K562 (cell line): ENCODE measurements around the gene FEN1. TPM values are rescaled to one million over a fixed set of nuclear protein-coding genes. Genes with fewer than 3 reads are reported as not detected.

Experiments used
- ATAC-seq: fragments of 200-7000 bp; cut with Tn5 transposase; 3 replicates; pipeline ENCODE4 v1.9.1; 2020; ENCODE audit warnings: moderate library complexity
- BruUV-seq: library from RNA; stranded (reverse); fragments of 400-500 nt; replicated peaks from 2 replicates; lab custom pipeline; 2021; lab: Mats Ljungman, UMichigan
- CTCF ChIA-PET: fragments of 300-600 bp; formaldehyde crosslinking; extraction: SDS; loops from one replicate; lab custom pipeline; 2021; ENCODE audit warnings: low intra/inter-chr PET ratio; lab: Yijun Ruan, JAX
- POLR2A ChIA-PET: fragments of 300-600, 350-650 bp; sonication (Branson Sonifier 250); formaldehyde crosslinking; extraction: SDS; loops from one replicate; lab custom pipeline; 2021; ENCODE audit warnings: antibody characterized with exemption, inconsistent platforms; lab: Yijun Ruan, JAX
- DNase-seq, 4 experiments: peaks; one replicate each; pipeline versions ENCODE4 v3.0.0 to v3.0.0-alpha.2; 2011 to 2018; ENCODE audit warnings: low spot score in 3 of 4, mixed read lengths in 3 of 4; ENCODE audit errors: extremely low read depth in 1 of 4
- FAIRE-seq: peaks from 2 replicates; lab custom pipeline; 2011; peaks lifted over from hg19 to GRCh38; lab: Jason Lieb, UNC
- H2AFZ ChIP-seq: 2 replicates; pipeline ENCODE4 v1.6.0; 2011; ENCODE audit warnings: low read depth, low read length, control low read depth, inconsistent platforms
- H3K27ac ChIP-seq: fragments of 200-600 bp; 3 replicates; pipeline ENCODE4 v1.8.0; 2011; ENCODE audit warnings: low read depth, mild to moderate bottlenecking, control low read depth, inconsistent platforms, low read length, moderate library complexity, mixed read lengths; ENCODE audit errors: extremely low read depth
- H3K27me3 ChIP-seq, 2 experiments: fragments of 300-600 bp in 1 of 2; 2 replicates in 1 of 2; 3 replicates in 1 of 2; pipeline versions ENCODE4 v1.6.0 to v1.8.0; 2011; ENCODE audit warnings: inconsistent platforms in 2 of 2, low read length in 2 of 2, mild to moderate bottlenecking in 1 of 2, mixed read lengths in 1 of 2, moderate library complexity in 1 of 2; ENCODE audit not compliant: control insufficient read depth in 2 of 2, insufficient read depth in 2 of 2
- H3K36me3 ChIP-seq: fragments of 300-600 bp; 3 replicates; pipeline ENCODE4 v1.8.0; 2011; ENCODE audit warnings: mild to moderate bottlenecking, low read length, inconsistent platforms; ENCODE audit not compliant: control insufficient read depth, insufficient read depth
- H3K4me1 ChIP-seq, 2 experiments: fragments of 200-600 bp in 1 of 2; replicated peaks in 1 of 2; 2 replicates in 1 of 2; 3 replicates in 1 of 2; pipeline versions ENCODE4 v1.5.1 to v1.8.0; 2011; ENCODE audit warnings: inconsistent platforms in 2 of 2, low read length in 2 of 2, mild to moderate bottlenecking in 1 of 2, mixed read lengths in 1 of 2, moderate library complexity in 1 of 2; ENCODE audit not compliant: control insufficient read depth in 2 of 2, insufficient read depth in 2 of 2
- H3K4me2 ChIP-seq: 2 replicates; pipeline ENCODE4 v1.6.1; 2011; ENCODE audit warnings: low read length, control low read depth, inconsistent platforms, mixed read lengths; ENCODE audit not compliant: insufficient read depth
- H3K4me3 ChIP-seq: fragments of 200-600 bp; sonication (generic), shearing (Covaris generic); 2 replicates; pipeline ENCODE4 v1.5.1; 2016; ENCODE audit warnings: control low read depth, inconsistent platforms
- H3K79me2 ChIP-seq: fragments of 200-600 bp; 3 replicates; pipeline ENCODE4 v1.8.0; 2011; ENCODE audit warnings: low read length, inconsistent platforms; ENCODE audit not compliant: control insufficient read depth, insufficient read depth
- H3K9ac ChIP-seq, 2 experiments: 2 replicates each; pipeline versions ENCODE4 v1.6.0 to v1.6.1; 2011; ENCODE audit warnings: low read depth in 2 of 2, low read length in 2 of 2, control low read depth in 1 of 2, inconsistent platforms in 1 of 2, mild to moderate bottlenecking in 1 of 2, mixed read lengths in 1 of 2; ENCODE audit not compliant: insufficient read depth in 1 of 2
- H3K9me1 ChIP-seq: one replicate; pipeline ENCODE4 v1.6.0; 2011; ENCODE audit warnings: inconsistent platforms, mild to moderate bottlenecking, low read length, moderate library complexity; ENCODE audit not compliant: control insufficient read depth, insufficient read depth
- H3K9me3 ChIP-seq: replicated peaks from 2 replicates; pipeline ENCODE4 v1.5.1; 2011; ENCODE audit warnings: low read depth, low read length, inconsistent platforms; ENCODE audit not compliant: control insufficient read depth, insufficient read depth
- H4K20me1 ChIP-seq: replicated peaks from 2 replicates; pipeline ENCODE4 v1.6.1; 2011; ENCODE audit warnings: low read length, inconsistent platforms, mixed read lengths; ENCODE audit not compliant: control insufficient read depth, insufficient read depth
- CXXC5 ChIP-seq: fragments of 250-450 bp; sonication (Bioruptor Pico); IDR thresholded peaks from 2 replicates; pipeline ENCODE4 v1.8.0; 2022; ENCODE audit warnings: inconsistent platforms, mild to moderate bottlenecking, moderate library complexity
- E2F3 ChIP-seq: fragments of 250-450 bp; sonication (Bioruptor Pico); IDR thresholded peaks from 2 replicates; pipeline ENCODE4 v1.4.0; 2020; ENCODE audit warnings: mild to moderate bottlenecking
- E2F6 ChIP-seq, 2 experiments: IDR thresholded peaks; 2 replicates each; pipeline ENCODE4 v1.6.1; 2011; ENCODE audit warnings: borderline replicate concordance in 1 of 2, control low read depth in 1 of 2, low read depth in 1 of 2, low read length in 1 of 2, mild to moderate bottlenecking in 1 of 2, mixed read lengths in 1 of 2, moderate library complexity in 1 of 2; ENCODE audit not compliant: insufficient read depth in 1 of 2, insufficient read length in 1 of 2, poor library complexity in 1 of 2, severe bottlenecking in 1 of 2; ENCODE audit errors: extremely low read depth in 1 of 2
- GABPB1 ChIP-seq: sonication (generic); formaldehyde crosslinking; IDR thresholded peaks from 2 replicates; pipeline ENCODE4 v1.8.0; 2022; ENCODE audit warnings: mild to moderate bottlenecking, missing genetic modification reagents
- GMEB1 ChIP-seq: fragments of 250-450 bp; sonication (Bioruptor Pico); IDR thresholded peaks from 2 replicates; pipeline ENCODE4 v1.4.0; 2020; ENCODE audit warnings: mild to moderate bottlenecking
- HNRNPL ChIP-seq: fragments of 200-400 bp; formaldehyde crosslinking; IDR thresholded peaks from 2 replicates; pipeline ENCODE4 v1.6.1; 2017; ENCODE audit warnings: low read depth, mild to moderate bottlenecking, low read length
- KAT2B ChIP-seq: IDR thresholded peaks from one replicate; pipeline ENCODE4 v1.6.1; 2012; ENCODE audit warnings: low read depth, mild to moderate bottlenecking, control low read depth, inconsistent platforms, low read length, moderate library complexity
- L3MBTL2 ChIP-seq: fragments of 450-650 bp; IDR thresholded peaks from 2 replicates; pipeline ENCODE4 v1.6.1; 2016; ENCODE audit warnings: mild to moderate bottlenecking, moderate library complexity
- NONO ChIP-seq, 2 experiments: fragments of 200-400 bp in 1 of 2; fragments of 450-650 bp in 1 of 2; formaldehyde crosslinking in 1 of 2; IDR thresholded peaks; 2 replicates each; pipeline ENCODE4 v1.6.1; 2017; ENCODE audit warnings: low read depth in 2 of 2, mild to moderate bottlenecking in 2 of 2, moderate library complexity in 2 of 2, low read length in 1 of 2
- PHF8 ChIP-seq: fragments of 200-600 bp; sonication (generic); IDR thresholded peaks from 2 replicates; pipeline ENCODE4 v1.6.1; 2012; ENCODE audit warnings: mixed run types, mild to moderate bottlenecking, inconsistent platforms, low read length, moderate library complexity, borderline replicate concordance
- SIN3A ChIP-seq, 2 experiments: fragments of 150-350 bp in 1 of 2; IDR thresholded peaks; 2 replicates each; pipeline ENCODE4 v1.6.1; 2011 to 2016; ENCODE audit warnings: borderline replicate concordance in 2 of 2, low read depth in 2 of 2, low read length in 2 of 2, mild to moderate bottlenecking in 2 of 2, moderate library complexity in 2 of 2; ENCODE audit not compliant: control insufficient read depth in 1 of 2
- YY1 ChIP-seq, 3 experiments: IDR thresholded peaks; 2 replicates each; pipeline ENCODE4 v1.6.1; 2011; ENCODE audit warnings: low read length in 2 of 3, mild to moderate bottlenecking in 2 of 3, moderate library complexity in 2 of 3, borderline replicate concordance in 1 of 3, control low read depth in 1 of 3, low read depth in 1 of 3; ENCODE audit not compliant: insufficient read depth in 3 of 3, insufficient replicate concordance in 2 of 3, control insufficient read depth in 1 of 3, insufficient read length in 1 of 3; ENCODE audit errors: extremely low read depth in 1 of 3
- ZNF766 ChIP-seq: fragments of 200-800 bp; sonication (Bioruptor generic); conservative IDR thresholded peaks from 2 replicates; pipeline ENCODE4 v1.6.1; 2016; ENCODE audit warnings: missing genetic modification characterization, missing compliant biosample characterization
- WGBS: fragments of 100-300 bp; shearing (Covaris generic); methylation state at CpG from one replicate; pipeline ENCODE4 v1.1.6; 2016; ENCODE audit warnings: low coverage, mixed read lengths; ENCODE audit not compliant: insufficient coverage; ENCODE audit errors: missing lambda C conversion rate; 5-methylcytosine and 5-hydroxymethylcytosine counted together
- in situ Hi-C: fragments of 300-500 bp; cut with MboI; formaldehyde crosslinking; loops from 4 replicates; pipeline ENCODE4 v1.15.0; 2018; ENCODE audit warnings: inconsistent platforms, mixed read lengths
- intact Hi-C: fragments of 100-400 bp; cut with micrococcal nuclease; formaldehyde crosslinking; loops from 2 replicates; pipeline ENCODE4 v1.14.2; 2022
- polyA plus RNA-seq, 8 experiments: library from polyadenylated mRNA; depleted of rRNA in 4 of 8; stranded (reverse) in 5 of 8; unstranded in 3 of 8; fragments of >200 nt; fragmentation: Nextera tagmentation in 2 of 8; fragmentation: Illumina TruSeq in 1 of 8; extraction: Ambion mirVana in 2 of 8; extraction: Trizol in 1 of 8; gene quantifications; 2 replicates each; pipeline versions ENCODE4 v1.2.1 to v1.2.3, GENCODE V29; 2011 to 2014; ENCODE audit warnings: inconsistent platforms in 1 of 8, missing spikeins in 1 of 8
- total RNA-seq, 7 experiments: library from RNA; depleted of rRNA in 6 of 7; stranded (reverse); fragments of >200 nt in 6 of 7; fragmentation: Illumina TruSeq in 2 of 7; extraction: Trizol in 2 of 7; gene quantifications; 2 replicates each; pipeline versions ENCODE4 v1.2.1 to v1.2.3, GENCODE V29; 2011 to 2021; ENCODE audit warnings: low replicate concordance in 1 of 7
- TF ChIP-seq, protein P1 (sequence below): conservative IDR thresholded peaks from 2 replicates; pipeline ENCODE4 v1.6.1; 2011; ENCODE audit warnings: low read depth, mild to moderate bottlenecking, low read length; ENCODE audit not compliant: control insufficient read depth

Gene FEN1
- total and polyA plus RNA-seq, 9 of the 15 experiments (the other 6 are each of a cell fraction or from before 2014, with no cell fraction given) = 58.1 to 156 (median 137) TPM

GRCh38 chr11:61752117-61752924 lies 40.4 kb upstream of the FEN1 start, which contains the start of gene MYRF:
Gene MYRF (plus strand): TSS chr11:61752636. CDS start chr11:61752745, 109 bp downstream.
- Histone ChIP-seq H3K4me1 (peaks cover 84 to 93% of the 10 kb centered on the region in 2 experiments), H3K79me2 (peaks cover 43% of the 10 kb centered on the region), H3K9ac (peak within 1 kb of the TSS; percentile 72 to 96), H3K36me3 (no peaks in the 10 kb centered on the region), H4K20me1 (no peaks in the 10 kb centered on the region), H3K9me1 (no peaks in the 10 kb centered on the region), H3K4me2 (peak within 1 kb of the TSS; percentile 81), H3K27ac (peak within 1 kb of the TSS; percentile 63), H2AFZ (peak within 1 kb of the TSS; percentile 83), H3K27me3 (no peaks in the 10 kb centered on the region), H3K4me3 (peak within 1 kb of the TSS; percentile 56), H3K9me3 (no peaks in the 10 kb centered on the region)
- intact Hi-C loops = no loop called here
- peak; percentile 55 for ATAC-seq
- POLR2A ChIA-PET = no interaction called here
- in situ Hi-C loops = no loop called here
- BruUV-seq = no TSS peak
- FAIRE-seq = no peak
- CTCF ChIA-PET = interaction anchor here (0.8 to 1.0 kb wide), 2 partner anchors 25 to 36 kb away, joined by 3 to 4 read pairs; no protein-coding TSS in a partner anchor
- peak; percentile 79 to 88 (median 85) for DNase-seq
- whole genome bisulfite sequencing = 2% methylated on average over 35 of the region's 93 CpGs
- TF ChIP-seq GMEB1 (CRISPR knock-in tag) (0 out of 2 replicates have a peak, but pooled peaks have one; percentile 27), PHF8 (peak; percentile 71; the same call in 1 of the 2 replicates), CXXC5 (peak; percentile 58), ZNF766 (CRISPR knock-in tag) (peak; percentile 47; the same call in 1 of the 2 replicates), E2F6 (IDR thresholded peaks at IDR 0.05; ENCODE audit: borderline replicate concordance in 1 of 2, extremely low read depth in 1 of 2, insufficient read depth in 1 of 2, insufficient read length in 1 of 2, low read depth in 1 of 2, low read length in 1 of 2, poor library complexity in 1 of 2, severe bottlenecking in 1 of 2) (peak; percentile 60 to 76), L3MBTL2 (peak; percentile 46; the same call in 1 of the 2 replicates), E2F3 (0 out of 2 replicates have a peak, but pooled peaks have one; percentile 11), SIN3A (IDR thresholded peaks at IDR 0.05; ENCODE audit: borderline replicate concordance in 2 of 2, control insufficient read depth in 1 of 2, low read depth in 2 of 2, low read length in 2 of 2) (peak in 1 of 2 experiments; percentile 35; a peak in 1 of 4 replicates), GABPB1 (CRISPR knock-in tag) (no peak), NONO (IDR thresholded peaks at IDR 0.05; ENCODE audit: low read depth in 2 of 2, low read length in 1 of 2) (no peak), KAT2B (peak; percentile 70), YY1 (IDR thresholded peaks at IDR 0.05; ENCODE audit: borderline replicate concordance in 1 of 3, control insufficient read depth in 1 of 3, extremely low read depth in 1 of 3, insufficient read depth in 3 of 3, insufficient read length in 1 of 3, insufficient replicate concordance in 2 of 3, low read depth in 1 of 3, low read length in 2 of 3) (peak in 2 of 3 experiments; percentile 12 to 43), HNRNPL (peak; percentile 89; the same call in 1 of the 2 replicates)
- TF ChIP-seq, protein P1, sequence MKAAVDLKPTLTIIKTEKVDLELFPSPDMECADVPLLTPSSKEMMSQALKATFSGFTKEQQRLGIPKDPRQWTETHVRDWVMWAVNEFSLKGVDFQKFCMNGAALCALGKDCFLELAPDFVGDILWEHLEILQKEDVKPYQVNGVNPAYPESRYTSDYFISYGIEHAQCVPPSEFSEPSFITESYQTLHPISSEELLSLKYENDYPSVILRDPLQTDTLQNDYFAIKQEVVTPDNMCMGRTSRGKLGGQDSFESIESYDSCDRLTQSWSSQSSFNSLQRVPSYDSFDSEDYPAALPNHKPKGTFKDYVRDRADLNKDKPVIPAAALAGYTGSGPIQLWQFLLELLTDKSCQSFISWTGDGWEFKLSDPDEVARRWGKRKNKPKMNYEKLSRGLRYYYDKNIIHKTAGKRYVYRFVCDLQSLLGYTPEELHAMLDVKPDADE = 0 out of 2 replicates have a peak, but pooled peaks have one; percentile 35
